Peyer's patch (tissue), 4 donors: Measurements from ENCODE around the gene FILIP1L.

ENCODE experiments used
- CTCF ChIP-seq, 6 experiments: fragments of 450-650 bp in 4 of 6; fragments of 200-600 bp in 2 of 6; sonication (generic) in 1 of 6; IDR thresholded peaks; one replicate each; pipeline ENCODE4 v1.5.1; 2017 to 2019; ENCODE audit warnings: antibody characterized with exemption in 6 of 6, mild to moderate bottlenecking in 3 of 6, moderate library complexity in 1 of 6
- POLR2A ChIP-seq, 2 donors: fragments of 450-650 bp; IDR thresholded peaks; one replicate each; pipeline ENCODE4 v1.5.1; 2017; ENCODE audit warnings: antibody characterized with exemption in 2 of 2, mild to moderate bottlenecking in 2 of 2, moderate library complexity in 2 of 2

GRCh38 chr3:99845331-99845730, 269.0 kb downstream of the FILIP1L start:
- no peak for TF ChIP-seq POLR2A (IDR thresholded peaks at IDR 0.05)
- no peak for TF ChIP-seq CTCF (IDR thresholded peaks at IDR 0.05)
